ENCODE data around the gene KRT37.
A peak's percentile ranks its signal among the peaks of the same experiment; 100 is the strongest.

KRT37 gene

DNA sequence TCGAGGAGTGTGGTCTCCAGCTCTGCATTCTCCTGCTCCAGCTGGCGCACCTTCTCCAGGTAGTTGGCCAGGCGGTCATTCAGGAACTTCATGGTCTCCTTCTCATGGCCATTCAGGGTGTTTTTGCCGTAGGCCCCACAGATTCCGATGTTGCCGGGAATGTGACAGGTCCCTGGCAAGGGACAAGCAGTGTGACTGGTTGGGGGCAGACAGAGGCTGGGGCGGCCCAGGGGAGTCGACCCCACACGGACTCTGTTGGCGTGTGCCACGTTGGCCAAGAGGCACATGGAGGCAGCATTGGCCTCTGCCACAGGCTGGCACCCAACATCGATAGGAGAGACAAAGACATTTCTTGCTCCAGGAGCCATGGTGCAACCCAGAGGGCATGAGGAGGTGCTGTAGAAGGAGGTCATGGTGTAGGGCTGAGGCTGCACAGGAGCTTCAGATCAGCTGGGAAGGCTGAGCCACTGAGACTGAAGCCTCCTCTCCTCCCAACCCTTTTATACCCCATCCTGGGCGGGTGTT is at the start of gene KRT37:
TSS of gene KRT37 (minus strand) at position 475 of the 525 bp plus-strand sequence. CDS start at position 413, 62 bp downstream.
- DNase-seq (ENCODE audit: low spot score): no peak

GRCh38 chr17:41468346-41468745 is 44.0 kb upstream of the KRT37 start:
- DNase-seq (ENCODE audit: low spot score): no peak

GRCh38 chr17:41467561-41467960 is 43.2 kb upstream of the KRT37 start:
- DNase-seq (ENCODE audit: low spot score): no peak

GRCh38 chr17:41466988-41467387 is 42.6 kb upstream of the KRT37 start, which contains the start of gene KRT32:
Gene KRT32, minus strand, starts transcription at chr17:41467386. Its CDS starts 61 bp downstream, at chr17:41467325.
- no peak for DNase-seq (ENCODE audit: low spot score)

DNA sequence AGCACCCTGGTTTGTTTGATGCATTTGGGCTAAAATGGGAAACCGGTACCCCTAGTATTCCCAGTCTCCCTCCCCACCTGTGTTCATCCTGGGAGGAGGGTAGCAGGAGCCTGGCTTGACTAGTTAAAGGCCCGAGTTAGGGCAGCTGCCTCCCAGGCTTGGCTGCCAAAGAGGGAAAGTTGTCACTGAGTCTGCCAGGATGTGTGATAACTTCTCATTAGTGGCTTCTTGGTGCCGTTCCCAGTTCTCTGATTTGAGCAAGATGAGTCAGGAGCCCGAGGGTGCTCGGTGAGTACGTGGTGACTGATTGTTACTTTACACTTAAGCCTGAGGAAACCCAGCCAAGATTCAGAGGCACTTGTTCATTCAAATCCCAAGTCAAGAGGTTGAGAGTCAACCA is 40.3 kb upstream of the KRT37 start:
- DNase-seq (ENCODE audit: low spot score): peak; percentile 93

- no peak for DNase-seq (ENCODE audit: low spot score)
Measured at GRCh38 chr17:41464173-41464572, 39.8 kb upstream of the KRT37 start.

GRCh38 chr17:41463746-41464145 is 39.4 kb upstream of the KRT37 start:
- no peak for DNase-seq (ENCODE audit: low spot score)

- DNase-seq (ENCODE audit: low spot score): no peak
Measured at GRCh38 chr17:41462705-41463104, 38.3 kb upstream of the KRT37 start.

GRCh38 chr17:41457676-41458075 is 33.3 kb upstream of the KRT37 start:
- no peak for DNase-seq (ENCODE audit: low spot score)

DNA sequence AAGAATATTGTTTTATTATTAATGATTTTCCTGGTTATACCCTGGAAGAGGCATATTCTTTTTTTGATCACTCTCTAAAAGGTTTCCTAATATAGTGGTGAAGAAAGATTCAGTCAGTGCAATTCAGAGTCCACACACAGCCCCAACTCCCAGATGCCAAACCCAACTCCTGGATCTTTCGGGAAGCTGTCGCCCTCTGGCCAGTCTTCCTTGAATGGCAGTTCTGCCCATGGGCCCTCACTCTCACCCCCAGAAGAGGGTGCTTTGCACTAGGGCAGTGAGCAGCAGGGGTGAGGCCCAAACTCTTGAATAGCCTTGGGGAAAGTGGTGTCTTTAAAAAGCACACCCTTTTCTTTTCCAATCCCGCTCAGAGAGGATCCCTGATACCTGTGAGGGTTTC is 31.8 kb upstream of the KRT37 start:
- no peak for DNase-seq (ENCODE audit: low spot score)

GRCh38 chr17:41455236-41455635 is 30.9 kb upstream of the KRT37 start:
- DNase-seq (ENCODE audit: low spot score): no peak

- no peak for DNase-seq (ENCODE audit: low spot score)
Measured at GRCh38 chr17:41453066-41453465, 28.7 kb upstream of the KRT37 start.

DNA sequence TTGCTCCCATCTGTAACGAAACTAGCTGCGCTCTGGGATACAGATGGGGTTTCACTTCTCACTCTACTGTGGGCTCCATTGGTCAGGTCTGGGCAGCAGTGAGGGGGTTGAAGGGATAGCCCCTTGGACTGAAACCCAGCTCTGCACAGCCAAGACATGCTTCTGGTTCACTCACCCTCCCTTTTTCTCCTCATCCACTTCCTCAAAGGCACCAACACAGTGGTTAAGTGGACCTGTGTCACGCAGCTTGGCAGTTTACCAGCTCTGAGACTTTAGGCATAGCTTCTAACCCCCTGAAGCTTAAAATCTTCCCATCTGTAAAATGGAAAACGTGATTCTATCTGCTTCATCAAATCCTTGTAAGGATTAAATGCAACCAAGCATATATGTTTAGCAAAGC is 27.9 kb upstream of the KRT37 start:
- no peak for DNase-seq (ENCODE audit: low spot score)

DNA sequence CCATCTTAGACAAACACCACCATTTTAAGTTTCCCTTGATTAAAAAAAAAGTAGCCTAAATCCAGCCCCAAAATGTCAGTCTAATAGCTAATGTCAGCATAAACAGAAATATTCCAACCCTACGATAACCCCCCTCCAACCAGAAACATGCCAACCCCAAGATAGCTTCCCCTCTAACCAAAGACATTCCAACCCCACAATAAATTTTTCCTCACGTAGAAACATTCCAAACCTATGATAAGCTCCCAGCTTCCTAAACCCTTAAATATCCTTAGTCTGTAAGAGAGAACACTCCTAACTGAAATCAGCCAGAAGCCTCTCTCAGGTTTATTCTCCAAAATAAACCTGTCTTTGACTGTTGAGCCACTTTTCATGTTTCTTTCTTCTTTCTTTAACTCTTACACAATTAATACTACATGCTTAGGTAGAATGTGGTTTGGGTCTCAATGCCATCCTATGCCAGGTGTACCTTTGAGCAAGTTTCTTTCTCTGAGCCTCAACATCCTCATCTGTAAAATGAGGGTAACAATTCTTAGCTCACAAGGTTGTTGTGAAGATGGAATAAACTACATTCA is 26.9 kb upstream of the KRT37 start:
- DNase-seq (ENCODE audit: low spot score): no peak

- no peak for DNase-seq (ENCODE audit: low spot score)
Measured at GRCh38 chr17:41449008-41449407, 24.6 kb upstream of the KRT37 start.

- no peak for DNase-seq (ENCODE audit: low spot score)
Measured at GRCh38 chr17:41448506-41448905, 24.1 kb upstream of the KRT37 start.

- DNase-seq (ENCODE audit: low spot score): no peak
Measured at GRCh38 chr17:41446806-41447205, 22.4 kb upstream of the KRT37 start.

DNA sequence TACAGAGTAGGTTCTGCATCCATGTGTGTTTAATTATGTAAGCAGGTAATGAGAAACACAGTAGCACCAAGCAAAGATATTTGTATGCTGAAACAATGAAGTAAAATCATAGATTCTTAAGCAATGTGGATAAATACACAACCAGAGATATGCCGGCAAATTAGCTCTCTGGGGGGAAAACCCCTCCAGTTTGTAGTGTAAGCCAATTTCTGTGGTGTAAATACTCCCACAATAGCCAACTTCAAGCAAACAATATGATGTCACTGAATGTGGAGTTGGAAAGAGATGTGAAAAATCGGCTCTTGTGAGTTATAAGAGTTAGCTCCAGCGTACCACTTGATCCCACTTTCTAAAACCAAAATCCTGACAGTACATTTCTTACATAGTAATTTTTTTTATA is 20.3 kb upstream of the KRT37 start:
- no peak for DNase-seq (ENCODE audit: low spot score)

GRCh38 chr17:41444186-41444585 is 19.8 kb upstream of the KRT37 start:
- no peak for DNase-seq (ENCODE audit: low spot score)

DNA sequence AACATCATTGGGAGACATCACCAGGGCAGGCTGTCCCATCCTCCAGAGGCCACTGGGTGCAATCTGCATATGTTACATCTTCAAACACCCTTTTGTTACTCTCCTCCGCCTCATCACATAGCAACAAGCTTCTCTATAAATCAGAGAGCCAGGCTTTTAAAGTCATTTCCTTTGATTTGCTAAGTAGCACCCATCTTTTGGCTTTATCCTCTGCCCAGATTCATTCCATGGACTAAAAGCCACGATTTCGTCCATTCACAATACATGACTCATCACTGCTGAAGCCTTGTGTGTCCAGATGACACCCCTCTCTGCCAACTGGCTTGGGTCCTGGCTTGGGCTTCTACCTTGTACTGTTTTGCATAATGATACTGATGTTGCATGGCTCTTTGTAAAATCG is 18.4 kb upstream of the KRT37 start:
- no peak for DNase-seq (ENCODE audit: low spot score)

GRCh38 chr17:41440531-41441033 is 16.2 kb upstream of the KRT37 start, which contains the start of gene KRT38:
Gene KRT38, minus strand, starts transcription at chr17:41440983. Its CDS starts 62 bp downstream, at chr17:41440921.
- no peak for DNase-seq (ENCODE audit: low spot score)

DNA sequence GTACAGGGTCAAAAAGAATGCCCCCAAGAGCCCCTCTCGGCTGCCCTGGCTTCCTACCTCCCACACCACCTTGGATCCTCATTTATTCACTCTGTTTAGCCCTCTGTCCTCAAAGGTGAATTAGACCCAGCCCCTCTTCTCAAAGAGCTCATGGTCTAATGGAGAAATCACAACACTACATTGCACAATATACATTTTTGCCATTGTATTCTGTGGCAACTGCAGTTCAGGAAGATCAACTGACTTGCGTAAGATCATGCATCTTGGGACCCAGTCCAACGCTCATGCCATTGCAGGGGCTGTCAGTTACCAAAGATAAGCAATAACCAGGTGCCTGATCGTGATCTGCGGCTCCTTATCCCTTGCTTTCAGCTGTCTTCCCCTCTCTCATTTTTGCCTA is 15.0 kb upstream of the KRT37 start:
- no peak for DNase-seq (ENCODE audit: low spot score)

- no peak for DNase-seq (ENCODE audit: low spot score)
Measured at GRCh38 chr17:41437769-41438168, 13.4 kb upstream of the KRT37 start.

DNA sequence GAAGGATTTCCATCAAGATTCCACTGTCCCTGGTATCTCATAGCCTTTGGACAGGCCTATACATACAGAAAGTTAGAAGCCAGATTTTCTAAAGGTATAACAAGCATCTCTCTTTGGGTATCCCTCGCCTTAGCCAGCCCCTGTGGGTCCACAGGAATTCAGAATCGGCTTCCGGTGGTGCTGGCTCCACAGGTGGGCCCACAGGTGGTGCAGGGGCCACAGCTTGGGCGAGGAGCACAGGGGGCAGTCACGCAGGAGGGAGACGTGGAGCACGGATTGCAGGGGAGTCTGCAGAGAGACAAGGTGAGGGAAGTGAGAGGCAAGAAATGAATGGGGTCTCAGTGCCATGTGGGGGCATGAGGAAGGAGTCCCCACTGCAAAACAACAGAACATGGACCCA is 12.9 kb upstream of the KRT37 start:
- DNase-seq (ENCODE audit: low spot score): no peak

Data from RKO (cell line).